ENCODE results near the gene CSNK1A1. TPM values are rescaled to one million over a fixed set of nuclear protein-coding genes. Genes with fewer than 3 reads are reported as not detected.

Gene CSNK1A1
- polyA plus RNA-seq, 1 experiment: 171 TPM

DNA sequence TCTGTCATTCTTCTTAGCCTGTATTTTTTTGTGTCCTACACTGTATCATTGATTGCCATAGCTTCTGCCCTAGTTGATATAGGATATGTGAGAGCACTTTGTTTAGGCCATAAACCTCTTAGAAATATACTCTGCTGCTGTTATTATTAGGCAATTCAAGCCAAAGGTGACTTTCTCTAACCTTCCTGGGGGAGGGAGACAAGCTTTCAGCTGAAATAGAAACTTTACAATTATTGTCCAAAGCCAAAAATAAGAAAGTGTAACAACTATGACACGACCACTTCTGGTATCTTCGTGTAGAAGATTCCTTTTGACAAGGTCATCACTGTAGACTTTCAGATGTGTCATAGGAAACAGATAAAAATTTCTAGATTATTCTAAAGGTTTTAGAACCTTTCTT lies 12.2 kb upstream of the CSNK1A1 start:
- no peaks in the 10 kb centered on the region for H3K27me3 ChIP-seq (ENCODE audit: control insufficient read depth, insufficient read depth, low read length)
- DNase-seq (ENCODE audit: low read depth): no peak
- POLR2A ChIA-PET: interaction anchor here (0.7 kb wide), 1 partner anchor 14 kb away, joined by 3 read pairs; no protein-coding TSS in a partner anchor
- TF ChIP-seq, protein P1, sequence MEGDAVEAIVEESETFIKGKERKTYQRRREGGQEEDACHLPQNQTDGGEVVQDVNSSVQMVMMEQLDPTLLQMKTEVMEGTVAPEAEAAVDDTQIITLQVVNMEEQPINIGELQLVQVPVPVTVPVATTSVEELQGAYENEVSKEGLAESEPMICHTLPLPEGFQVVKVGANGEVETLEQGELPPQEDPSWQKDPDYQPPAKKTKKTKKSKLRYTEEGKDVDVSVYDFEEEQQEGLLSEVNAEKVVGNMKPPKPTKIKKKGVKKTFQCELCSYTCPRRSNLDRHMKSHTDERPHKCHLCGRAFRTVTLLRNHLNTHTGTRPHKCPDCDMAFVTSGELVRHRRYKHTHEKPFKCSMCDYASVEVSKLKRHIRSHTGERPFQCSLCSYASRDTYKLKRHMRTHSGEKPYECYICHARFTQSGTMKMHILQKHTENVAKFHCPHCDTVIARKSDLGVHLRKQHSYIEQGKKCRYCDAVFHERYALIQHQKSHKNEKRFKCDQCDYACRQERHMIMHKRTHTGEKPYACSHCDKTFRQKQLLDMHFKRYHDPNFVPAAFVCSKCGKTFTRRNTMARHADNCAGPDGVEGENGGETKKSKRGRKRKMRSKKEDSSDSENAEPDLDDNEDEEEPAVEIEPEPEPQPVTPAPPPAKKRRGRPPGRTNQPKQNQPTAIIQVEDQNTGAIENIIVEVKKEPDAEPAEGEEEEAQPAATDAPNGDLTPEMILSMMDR (IDR thresholded peaks at IDR 0.05; ENCODE audit: insufficient read depth, low read depth, low read length): no peak
- H3K36me3 ChIP-seq (ENCODE audit: control insufficient read depth, insufficient read depth, low read length): no peaks in the 10 kb centered on the region
- CTCF ChIA-PET: interaction anchor here (0.8 to 5.1 kb wide), 18 partner anchors 11 to 298 kb away, joined by 3 to 93 read pairs (median 5); partner anchors contain the start of gene CSNK1A1
- no peak overlapping the region for H3K4me3 ChIP-seq (ENCODE audit: low read depth, low read length)

DNA sequence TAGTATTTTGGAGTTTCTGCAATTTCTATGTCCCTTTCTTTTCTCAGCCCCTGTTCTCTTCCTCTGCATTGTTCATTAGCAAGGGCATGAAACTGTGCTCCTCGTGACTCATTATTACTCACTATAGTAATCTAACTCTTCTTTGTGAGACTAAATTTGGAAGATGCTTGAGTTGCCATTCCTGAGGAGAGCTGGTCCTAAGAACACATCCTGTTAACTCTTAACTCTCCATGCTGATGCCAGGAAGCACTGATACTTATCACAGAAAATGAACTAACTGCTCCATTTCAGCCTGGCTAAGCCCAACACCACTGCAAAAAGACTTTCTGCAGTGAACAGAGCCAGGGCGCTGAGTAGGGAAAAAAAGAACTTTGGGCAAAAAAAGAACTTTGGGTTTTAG lies 10.6 kb upstream of the CSNK1A1 start:
- Histone ChIP-seq H3K27me3 (ENCODE audit: control insufficient read depth, insufficient read depth, low read length) (no peaks in the 10 kb centered on the region), H3K4me3 (ENCODE audit: low read depth, low read length) (no peak overlapping the region), H3K36me3 (ENCODE audit: control insufficient read depth, insufficient read depth, low read length) (no peaks in the 10 kb centered on the region)
- TF ChIP-seq, protein P1 (IDR thresholded peaks at IDR 0.05; ENCODE audit: insufficient read depth, low read depth, low read length): no peak
- DNase-seq (ENCODE audit: low read depth): peak; percentile 80
- ChIA-PET CTCF (interaction anchor here (0.8 to 5.1 kb wide), 13 partner anchors 10 to 217 kb away, joined by 3 to 93 read pairs (median 11); partner anchors contain the start of genes CSNK1A1 and GRPEL2), POLR2A (interaction anchor here (0.6 to 1.3 kb wide), 3 partner anchors 18 to 837 kb away, joined by 4 to 8 read pairs (median 8); no protein-coding TSS in a partner anchor)

GRCh38 chr5:149559706-149560105 lies 8.5 kb upstream of the CSNK1A1 start:
- TF ChIP-seq, protein P1 (IDR thresholded peaks at IDR 0.05; ENCODE audit: insufficient read depth, low read depth, low read length): no peak
- CTCF ChIA-PET: interaction anchor here (0.5 to 5.1 kb wide), 4 partner anchors 58 to 178 kb away, joined by 3 to 93 read pairs (median 14); no protein-coding TSS in a partner anchor
- H3K27me3 ChIP-seq (ENCODE audit: control insufficient read depth, insufficient read depth, low read length): no peaks in the 10 kb centered on the region
- peak; percentile 76 for DNase-seq (ENCODE audit: low read depth)
- POLR2A ChIA-PET: interaction anchor here (0.7 kb wide), 1 partner anchor 160 kb away, joined by 3 read pairs; no protein-coding TSS in a partner anchor
- H3K36me3 ChIP-seq (ENCODE audit: control insufficient read depth, insufficient read depth, low read length): no peaks in the 10 kb centered on the region
- no peak overlapping the region for H3K4me3 ChIP-seq (ENCODE audit: low read depth, low read length)

GRCh38 chr5:149552553-149553160 lies 1.4 kb upstream of the CSNK1A1 start:
- ChIA-PET CTCF (interaction anchor here (1.2 to 5.9 kb wide), 5 partner anchors 10 to 118 kb away, joined by 3 to 107 read pairs (median 14); no protein-coding TSS in a partner anchor), POLR2A (no interaction called here)
- H3K4me3 ChIP-seq (ENCODE audit: low read depth, low read length): no peak overlapping the region
- DNase-seq (ENCODE audit: low read depth): no peak
- no peaks in the 10 kb centered on the region for H3K27me3 ChIP-seq (ENCODE audit: control insufficient read depth, insufficient read depth, low read length)
- H3K36me3 ChIP-seq (ENCODE audit: control insufficient read depth, insufficient read depth, low read length): peaks cover 7% of the 10 kb centered on the region
- TF ChIP-seq, protein P1 (IDR thresholded peaks at IDR 0.05; ENCODE audit: insufficient read depth, low read depth, low read length): no peak

DNA sequence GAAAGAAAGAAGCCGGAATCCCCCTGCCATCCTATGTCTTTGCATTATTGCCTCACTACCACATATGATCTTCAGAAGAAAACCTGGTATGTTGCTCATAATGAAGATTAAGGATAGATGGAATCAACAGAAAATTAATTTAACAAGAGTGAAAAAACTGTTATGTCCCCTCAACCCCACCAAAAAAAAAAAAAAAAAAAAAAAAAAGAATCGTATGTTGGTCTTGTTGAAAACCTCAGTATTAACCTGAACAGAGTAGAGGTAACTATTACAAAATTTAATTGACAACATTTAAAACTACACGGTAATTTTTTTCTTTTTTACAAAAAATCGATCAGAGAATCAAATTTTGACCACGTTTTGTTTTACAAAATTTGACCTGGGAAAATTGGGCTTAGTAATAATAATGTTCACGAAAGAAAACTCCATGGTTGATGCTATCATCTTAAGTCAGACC lies 827 bp upstream of the CSNK1A1 start:
- no peak for DNase-seq (ENCODE audit: low read depth)
- peak overlapping the region; percentile 75 for H3K4me3 ChIP-seq (ENCODE audit: low read depth, low read length)
- TF ChIP-seq, protein P1 (IDR thresholded peaks at IDR 0.05; ENCODE audit: insufficient read depth, low read depth, low read length): no peak
- ChIA-PET CTCF (interaction anchor here (1.0 to 5.9 kb wide), 12 partner anchors 8 to 183 kb away, joined by 3 to 107 read pairs (median 4); no protein-coding TSS in a partner anchor), POLR2A (no interaction called here)
- H3K36me3 ChIP-seq (ENCODE audit: control insufficient read depth, insufficient read depth, low read length): peaks cover 7% of the 10 kb centered on the region
- H3K27me3 ChIP-seq (ENCODE audit: control insufficient read depth, insufficient read depth, low read length): no peaks in the 10 kb centered on the region
